ENCODE data around the gene ARHGAP15. TPM values are rescaled to one million over a fixed set of nuclear protein-coding genes. Genes with fewer than 3 reads are reported as not detected.

Gene ARHGAP15
- total RNA-seq, 2 donors from 2014 or later: 0.41 to 4.3 TPM

DNA sequence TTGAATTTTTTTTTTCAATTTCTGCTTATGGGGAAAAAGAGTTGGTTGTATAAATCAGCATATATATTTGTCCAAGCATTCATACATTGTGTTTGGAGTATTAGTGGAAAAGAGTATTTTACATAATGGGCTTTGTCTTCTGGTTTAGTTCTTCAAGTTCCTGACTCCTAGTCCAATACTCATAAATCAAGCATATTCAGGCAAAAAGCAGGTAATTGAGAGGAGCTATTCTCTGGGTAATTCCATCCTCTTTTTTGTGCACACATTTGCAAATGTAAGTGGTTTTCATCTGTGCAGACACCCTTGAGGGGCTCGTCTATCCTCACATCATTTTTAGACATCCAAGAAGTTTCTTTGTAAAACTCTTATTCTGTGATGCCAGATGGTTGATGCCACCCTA is 337.2 kb downstream of the ARHGAP15 start:
- intact Hi-C loops (cut with DNase I): no loop called here
- Histone ChIP-seq H3K36me3 (no peaks in the 10 kb centered on the region), H3K27ac (no peak overlapping the region), H3K4me1 (replicated peaks) (no peaks in the 10 kb centered on the region), H3K9me3 (no peaks in the 10 kb centered on the region), H3K27me3 (replicated peaks; ENCODE audit: insufficient read depth) (no peaks in the 10 kb centered on the region), H3K4me3 (no peak overlapping the region)
- WGBS: 74% methylated on average over 1 of the region's 1 CpG
- no peak for TF ChIP-seq POLR2AphosphoS5 (IDR thresholded peaks at IDR 0.05)
- no peak for TF ChIP-seq POLR2A (IDR thresholded peaks at IDR 0.05)
- TF ChIP-seq, protein P1, sequence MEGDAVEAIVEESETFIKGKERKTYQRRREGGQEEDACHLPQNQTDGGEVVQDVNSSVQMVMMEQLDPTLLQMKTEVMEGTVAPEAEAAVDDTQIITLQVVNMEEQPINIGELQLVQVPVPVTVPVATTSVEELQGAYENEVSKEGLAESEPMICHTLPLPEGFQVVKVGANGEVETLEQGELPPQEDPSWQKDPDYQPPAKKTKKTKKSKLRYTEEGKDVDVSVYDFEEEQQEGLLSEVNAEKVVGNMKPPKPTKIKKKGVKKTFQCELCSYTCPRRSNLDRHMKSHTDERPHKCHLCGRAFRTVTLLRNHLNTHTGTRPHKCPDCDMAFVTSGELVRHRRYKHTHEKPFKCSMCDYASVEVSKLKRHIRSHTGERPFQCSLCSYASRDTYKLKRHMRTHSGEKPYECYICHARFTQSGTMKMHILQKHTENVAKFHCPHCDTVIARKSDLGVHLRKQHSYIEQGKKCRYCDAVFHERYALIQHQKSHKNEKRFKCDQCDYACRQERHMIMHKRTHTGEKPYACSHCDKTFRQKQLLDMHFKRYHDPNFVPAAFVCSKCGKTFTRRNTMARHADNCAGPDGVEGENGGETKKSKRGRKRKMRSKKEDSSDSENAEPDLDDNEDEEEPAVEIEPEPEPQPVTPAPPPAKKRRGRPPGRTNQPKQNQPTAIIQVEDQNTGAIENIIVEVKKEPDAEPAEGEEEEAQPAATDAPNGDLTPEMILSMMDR (IDR thresholded peaks at IDR 0.05): no peak
- no peak for DNase-seq (ENCODE audit: low spot score)

DNA sequence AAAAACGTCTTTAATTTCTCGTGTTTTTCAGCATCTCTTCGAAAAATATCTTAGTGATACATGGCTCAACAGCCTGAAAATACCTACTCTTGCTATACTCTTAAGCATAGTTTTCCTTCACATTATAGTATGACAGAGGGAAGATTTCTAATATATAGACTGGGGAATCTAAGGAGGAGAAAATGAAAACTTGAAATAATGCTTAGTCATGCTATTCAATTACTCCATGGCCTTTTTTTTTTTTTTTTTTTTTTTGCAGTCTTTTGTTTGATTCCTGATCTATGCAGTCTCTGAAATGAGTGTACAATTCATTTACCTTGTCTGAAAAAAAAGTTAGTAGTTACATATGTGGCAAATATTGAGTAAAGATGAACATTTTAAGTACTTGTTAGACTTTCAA is 337.8 kb downstream of the ARHGAP15 start:
- Histone ChIP-seq H3K9me3 (no peaks in the 10 kb centered on the region), H3K4me1 (replicated peaks) (no peaks in the 10 kb centered on the region), H3K27ac (no peak overlapping the region), H3K4me3 (no peak overlapping the region), H3K36me3 (no peaks in the 10 kb centered on the region), H3K27me3 (replicated peaks; ENCODE audit: insufficient read depth) (no peaks in the 10 kb centered on the region)
- no peak for DNase-seq (ENCODE audit: low spot score)
- no peak for TF ChIP-seq POLR2A (IDR thresholded peaks at IDR 0.05)
- no peak for TF ChIP-seq POLR2AphosphoS5 (IDR thresholded peaks at IDR 0.05)
- TF ChIP-seq, protein P1 (IDR thresholded peaks at IDR 0.05): no peak
- 95% methylated on average over 3 of the region's 3 CpGs for WGBS
- intact Hi-C loops (cut with DNase I): no loop called here

DNA sequence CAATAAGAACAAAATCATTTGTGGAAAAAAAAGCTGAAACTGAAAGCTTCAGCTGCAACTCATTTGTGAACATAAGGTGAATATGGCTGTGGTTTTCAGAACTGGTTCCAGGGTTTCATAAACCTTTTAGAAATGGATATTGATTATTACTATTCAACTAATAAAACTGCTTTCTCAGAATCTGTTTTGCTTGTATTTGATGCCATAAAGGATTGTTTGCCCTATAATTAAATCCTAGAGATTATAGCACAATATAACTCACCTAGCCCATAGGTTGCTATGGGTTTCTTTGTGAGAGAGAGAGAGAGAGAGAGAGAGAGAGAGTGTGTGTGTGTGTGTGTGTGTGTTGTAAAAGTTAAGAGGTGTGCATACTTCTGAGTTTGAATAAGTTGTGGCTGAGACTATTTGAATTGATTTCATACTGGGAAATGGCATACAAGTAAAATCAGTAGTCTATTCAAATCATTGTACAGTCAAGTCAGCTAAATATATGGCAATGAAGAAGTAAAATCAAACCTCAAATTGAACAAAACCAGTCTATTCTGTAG is 339.2 kb downstream of the ARHGAP15 start:
- Histone ChIP-seq H3K27ac (no peak overlapping the region), H3K9me3 (no peaks in the 10 kb centered on the region), H3K4me3 (no peak overlapping the region), H3K27me3 (replicated peaks; ENCODE audit: insufficient read depth) (no peaks in the 10 kb centered on the region), H3K4me1 (replicated peaks) (no peaks in the 10 kb centered on the region), H3K36me3 (no peaks in the 10 kb centered on the region)
- intact Hi-C loops (cut with DNase I): no loop called here
- TF ChIP-seq POLR2A (IDR thresholded peaks at IDR 0.05): no peak
- TF ChIP-seq, protein P1 (IDR thresholded peaks at IDR 0.05): no peak
- TF ChIP-seq POLR2AphosphoS5 (IDR thresholded peaks at IDR 0.05): no peak
- no peak for DNase-seq (ENCODE audit: low spot score)

DNA sequence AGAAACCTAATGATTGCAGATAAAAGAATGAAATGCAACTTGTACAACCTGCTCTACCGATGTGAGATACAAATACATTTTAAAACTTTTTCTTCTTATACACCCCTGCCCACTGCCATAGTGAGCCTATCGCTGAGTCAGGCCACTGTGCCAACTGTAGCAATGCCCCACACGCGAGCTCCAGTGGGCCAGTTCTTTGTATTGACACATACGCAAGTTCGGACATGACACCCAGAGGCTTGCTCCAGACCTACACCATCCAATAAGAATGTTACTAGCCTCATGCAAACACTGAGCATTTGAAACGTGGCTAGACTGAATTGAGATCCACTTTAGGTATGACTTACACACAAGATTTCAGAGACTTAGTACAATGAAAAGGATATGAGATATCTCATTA is 340.1 kb downstream of the ARHGAP15 start:
- no peak overlapping the region for H3K27ac ChIP-seq
- H3K36me3 ChIP-seq: no peaks in the 10 kb centered on the region
- no peak overlapping the region for H3K4me3 ChIP-seq
- no peaks in the 10 kb centered on the region for H3K9me3 ChIP-seq
- no peak for DNase-seq (ENCODE audit: low spot score)
- no peaks in the 10 kb centered on the region for H3K27me3 ChIP-seq (replicated peaks; ENCODE audit: insufficient read depth)
- H3K4me1 ChIP-seq (replicated peaks): no peaks in the 10 kb centered on the region
- TF ChIP-seq, protein P1 (IDR thresholded peaks at IDR 0.05): no peak
- TF ChIP-seq POLR2AphosphoS5 (IDR thresholded peaks at IDR 0.05) (no peak), POLR2A (IDR thresholded peaks at IDR 0.05) (no peak)
- 59% methylated on average over 7 of the region's 7 CpGs for WGBS
- intact Hi-C loops (cut with DNase I): no loop called here

DNA sequence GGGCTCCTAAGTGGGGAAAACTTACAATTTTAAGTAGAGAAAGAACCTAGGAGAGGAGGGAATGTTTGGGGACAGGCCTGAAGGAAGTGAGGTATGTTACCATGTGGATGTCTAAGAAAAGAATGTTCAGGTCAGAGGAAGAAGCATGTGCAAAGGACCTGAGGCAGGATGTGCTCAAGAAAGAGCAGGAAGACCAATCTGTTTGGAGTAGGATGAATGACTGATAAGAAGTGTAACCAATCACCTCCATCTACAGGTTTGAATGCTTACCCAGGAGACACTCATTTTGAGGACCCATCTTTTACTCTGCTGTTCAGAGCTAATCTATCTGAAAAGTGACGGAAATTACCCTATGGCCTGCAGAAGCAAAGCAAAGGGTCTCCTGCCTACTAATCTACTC is 342.3 kb downstream of the ARHGAP15 start:
- no peaks in the 10 kb centered on the region for H3K27me3 ChIP-seq (replicated peaks; ENCODE audit: insufficient read depth)
- TF ChIP-seq, protein P1 (IDR thresholded peaks at IDR 0.05): no peak
- TF ChIP-seq POLR2A (IDR thresholded peaks at IDR 0.05) (no peak), POLR2AphosphoS5 (IDR thresholded peaks at IDR 0.05) (no peak)
- intact Hi-C loops (cut with DNase I): no loop called here
- DNase-seq (ENCODE audit: low spot score): no peak
- H3K4me1 ChIP-seq (replicated peaks): no peaks in the 10 kb centered on the region
- no peak overlapping the region for H3K27ac ChIP-seq
- 96% methylated on average over 1 of the region's 1 CpG for WGBS
- no peak overlapping the region for H3K4me3 ChIP-seq
- no peaks in the 10 kb centered on the region for H3K9me3 ChIP-seq
- no peaks in the 10 kb centered on the region for H3K36me3 ChIP-seq
